GM13976 (cell line): ENCODE measurements around the gene SPC25.

Experiments
- DNase-seq: peaks from one replicate; pipeline ENCODE4 v3.0.0; 2012; ENCODE audit warnings: low spot score
- CTCF ChIP-seq: IDR thresholded peaks from 2 replicates; pipeline ENCODE4 v1.5.1; 2012; ENCODE audit warnings: borderline replicate concordance, mild to moderate bottlenecking; ENCODE audit not compliant: insufficient read depth; ENCODE audit errors: extremely low read depth, missing control alignments, control extremely low read depth
- in situ Hi-C: fragments of 300-500 bp; cut with MboI; formaldehyde crosslinking; loops from one replicate; pipeline ENCODE4 v1.12.0; 2022; ENCODE audit warnings: low sequenced_read_pairs, mixed read lengths, inconsistent platforms; ENCODE audit not compliant: unreplicated experiment

SPC25 gene

DNA sequence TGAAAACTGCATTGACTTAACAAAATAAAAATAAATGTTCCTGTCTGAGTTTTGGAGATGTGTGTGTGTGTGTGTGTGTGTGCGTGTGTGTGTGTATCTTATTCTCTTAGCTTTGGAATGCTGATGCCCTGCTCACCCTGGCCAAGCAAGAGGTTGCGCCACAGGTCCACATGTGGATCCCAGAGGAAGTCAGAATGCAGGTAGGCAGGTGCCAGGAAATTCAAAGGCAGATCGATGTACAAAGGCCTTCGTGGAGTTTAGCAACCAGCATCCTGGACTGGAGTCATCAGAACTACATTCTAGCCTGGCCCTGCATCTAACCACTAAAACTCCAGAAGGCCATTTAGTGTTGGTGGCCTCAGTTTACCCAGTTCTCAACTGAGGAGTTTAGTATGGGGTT, 23.3 kb upstream of the SPC25 start:
- no peak for DNase-seq
- in situ Hi-C loops: loop anchor here (10.0 to 25.0 kb wide), 2 partner anchors 139 to 776 kb away; no protein-coding TSS in a partner anchor
- TF ChIP-seq CTCF: no peak

DNA sequence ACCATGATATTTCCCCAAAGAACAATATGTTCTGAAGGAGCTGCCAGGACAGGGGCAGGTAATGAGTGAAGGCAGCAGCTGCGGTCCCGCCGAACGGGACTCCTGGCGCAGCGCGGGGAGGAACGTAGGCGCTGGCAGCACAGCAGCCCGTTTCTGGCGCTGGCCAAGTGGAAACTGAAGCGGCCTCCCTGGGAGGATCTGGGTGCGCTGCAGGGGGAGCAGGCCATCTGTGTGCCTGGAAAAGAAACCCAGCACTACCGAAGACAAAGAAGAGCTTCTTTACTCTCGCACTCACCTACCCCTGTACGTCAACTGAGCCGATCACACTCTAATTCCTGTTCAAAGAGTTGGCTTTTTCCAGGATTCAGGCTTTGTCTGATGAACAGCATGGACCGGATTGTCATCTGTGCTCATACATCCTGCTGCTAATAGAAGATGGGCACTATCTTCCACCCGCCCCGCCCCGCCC, 22.7 kb upstream of the SPC25 start:
- no peak for TF ChIP-seq CTCF
- in situ Hi-C loops: loop anchor here (10.0 to 25.0 kb wide), 2 partner anchors 138 to 776 kb away; no protein-coding TSS in a partner anchor
- DNase-seq: no peak

- DNase-seq: no peak
- no peak for TF ChIP-seq CTCF
- in situ Hi-C loops: loop anchor here (10.0 to 25.0 kb wide), 2 partner anchors 138 to 775 kb away; no protein-coding TSS in a partner anchor
Observed at GRCh38 chr2:168912466-168912865, 22.2 kb upstream of the SPC25 start.

DNA sequence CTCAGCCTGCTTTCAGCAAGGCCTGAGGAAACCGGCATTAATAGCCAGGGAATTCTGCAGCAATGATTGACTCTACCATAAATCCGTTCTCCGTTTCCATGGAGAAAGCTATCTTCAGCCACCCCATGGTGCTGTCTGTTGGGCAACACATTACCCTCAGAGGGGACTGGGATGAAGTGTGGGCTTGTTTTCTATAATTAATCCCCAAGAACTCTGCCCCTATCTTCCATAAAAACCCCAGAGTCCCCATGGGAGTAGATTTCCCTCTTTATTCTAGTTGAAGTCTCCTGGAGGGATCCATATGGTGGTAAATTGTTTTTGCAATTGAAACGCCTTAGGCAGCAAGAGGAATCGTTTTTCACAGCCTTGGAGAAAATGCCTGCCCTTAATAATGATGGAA, 20.1 kb upstream of the SPC25 start:
- DNase-seq: no peak
- in situ Hi-C loops: loop anchor here (10.0 to 25.0 kb wide), 2 partner anchors 136 to 773 kb away; no protein-coding TSS in a partner anchor
- TF ChIP-seq CTCF: no peak

DNA sequence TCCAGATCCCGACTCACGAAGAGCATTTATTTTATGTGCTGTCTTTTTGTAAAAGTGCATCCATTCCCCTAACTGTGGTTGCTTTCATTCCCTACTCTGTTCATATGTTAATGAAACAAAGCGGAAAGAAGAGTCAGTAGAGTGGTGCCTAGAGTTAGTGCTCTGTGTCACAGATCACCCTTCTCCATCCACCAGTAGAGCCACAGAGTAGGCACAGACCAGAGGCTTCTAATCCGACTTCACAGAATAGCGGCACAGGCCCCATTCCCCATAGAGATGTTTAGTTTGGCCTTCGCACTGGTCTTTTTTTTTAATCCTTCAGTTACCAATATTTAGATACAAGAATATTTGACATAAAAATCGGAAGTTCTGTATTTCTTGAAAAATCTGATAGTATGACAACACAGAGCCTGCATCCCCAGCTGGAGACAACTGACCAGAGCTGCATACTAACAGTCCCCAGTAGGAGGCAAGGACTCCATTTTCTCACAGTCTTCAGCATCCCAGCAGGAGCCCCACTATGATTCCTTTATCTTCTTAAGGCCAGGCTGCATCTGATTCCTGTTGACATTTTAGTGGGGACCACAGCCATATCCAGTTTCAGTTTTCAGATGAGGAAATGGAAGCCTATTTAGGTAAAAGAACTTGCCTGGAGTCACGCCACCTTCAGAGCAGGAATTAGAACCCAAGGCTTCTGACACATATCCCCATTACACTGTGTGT, 17.9 kb upstream of the SPC25 start:
- in situ Hi-C loops: loop anchor here (25.0 kb wide), 1 partner anchor 771 kb away; no protein-coding TSS in a partner anchor
- no peak for TF ChIP-seq CTCF
- DNase-seq: no peak

DNA sequence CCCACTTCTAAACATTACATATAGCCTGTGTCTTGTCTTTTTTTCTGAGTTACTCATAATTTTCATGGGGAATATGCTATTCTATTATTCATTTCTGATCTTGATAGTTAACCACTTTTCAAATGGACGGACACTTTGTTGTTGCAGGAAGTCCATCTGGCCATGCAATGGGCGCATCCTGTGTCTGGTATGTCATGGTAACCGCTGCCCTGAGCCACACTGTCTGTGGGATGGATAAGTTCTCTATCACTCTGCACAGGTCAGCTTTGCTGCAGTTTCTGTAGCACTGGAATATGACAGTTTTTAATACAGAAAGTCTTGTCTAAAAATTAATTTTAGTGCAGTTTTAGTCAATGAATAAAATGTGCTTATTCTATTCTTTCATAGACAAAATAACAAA, 14.1 kb upstream of the SPC25 start:
- in situ Hi-C loops: loop anchor here (25.0 kb wide), 1 partner anchor 767 kb away; no protein-coding TSS in a partner anchor
- TF ChIP-seq CTCF: no peak
- no peak for DNase-seq
